Astrocyte (in vitro differentiated cells and primary cell): ENCODE data around the gene VKORC1. TPM values are rescaled to one million over a fixed set of nuclear protein-coding genes. Genes with fewer than 3 reads are reported as not detected.

Experiments
- DNase-seq: peaks from one replicate; pipeline ENCODE4 v3.0.0-alpha.2; 2010; ENCODE audit warnings: low read depth
- FAIRE-seq: peaks from 2 replicates; lab custom pipeline; 2011; peaks lifted over from hg19 to GRCh38; lab: Jason Lieb, UNC
- H2AFZ ChIP-seq: 2 replicates; pipeline ENCODE4 v1.6.0; 2012; ENCODE audit warnings: low read depth, low read length, inconsistent platforms
- H3K27ac ChIP-seq: 2 replicates; pipeline ENCODE4 v1.5.1; 2011; ENCODE audit warnings: low read depth, low read length, inconsistent platforms
- H3K27me3 ChIP-seq: 2 replicates; pipeline ENCODE4 v1.6.0; 2011; ENCODE audit warnings: low read length, inconsistent platforms; ENCODE audit not compliant: insufficient read depth
- H3K36me3 ChIP-seq: 2 replicates; pipeline ENCODE4 v1.5.1; 2011; ENCODE audit warnings: low read length, inconsistent platforms; ENCODE audit not compliant: insufficient read depth
- H3K4me1 ChIP-seq: 2 replicates; pipeline ENCODE4 v1.5.1; 2011; ENCODE audit warnings: low read length, inconsistent platforms; ENCODE audit not compliant: insufficient read depth
- H3K4me2 ChIP-seq: 2 replicates; pipeline ENCODE4 v1.6.0; 2012; ENCODE audit warnings: low read length, inconsistent platforms
- H3K4me3 ChIP-seq: 2 replicates; pipeline ENCODE4 v1.5.1; 2011; ENCODE audit warnings: low read depth, mild to moderate bottlenecking, low read length, inconsistent platforms; ENCODE audit not compliant: insufficient read depth
- H3K79me2 ChIP-seq: 2 replicates; pipeline ENCODE4 v1.6.0; 2012; ENCODE audit warnings: mild to moderate bottlenecking, low read length, inconsistent platforms; ENCODE audit not compliant: insufficient read depth
- H3K9ac ChIP-seq: 2 replicates; pipeline ENCODE4 v1.6.0; 2012; ENCODE audit warnings: mild to moderate bottlenecking, low read length, inconsistent platforms
- H3K9me3 ChIP-seq: 2 replicates; pipeline ENCODE4 v1.5.1; 2012; ENCODE audit warnings: low read depth, mild to moderate bottlenecking, low read length, inconsistent platforms; ENCODE audit not compliant: insufficient read depth
- H4K20me1 ChIP-seq: 2 replicates; pipeline ENCODE4 v1.6.0; 2012; ENCODE audit warnings: low read length, inconsistent platforms; ENCODE audit not compliant: insufficient read depth
- H3K27ac Mint-ChIP-seq: one replicate; pipeline ENCODE4 v1.8.0; 2021; ENCODE audit warnings: mild to moderate bottlenecking, mixed read lengths; ENCODE audit not compliant: unreplicated experiment
- H3K27me3 Mint-ChIP-seq: one replicate; pipeline ENCODE4 v1.8.0; 2021; ENCODE audit warnings: low read depth, mixed read lengths; ENCODE audit not compliant: unreplicated experiment
- H3K36me3 Mint-ChIP-seq: one replicate; pipeline ENCODE4 v1.8.0; 2021; ENCODE audit warnings: low read depth, mixed read lengths; ENCODE audit not compliant: unreplicated experiment
- H3K4me1 Mint-ChIP-seq: one replicate; pipeline ENCODE4 v1.8.0; 2021; ENCODE audit warnings: low read depth, mixed read lengths; ENCODE audit not compliant: unreplicated experiment
- H3K4me3 Mint-ChIP-seq: one replicate; pipeline ENCODE4 v1.8.0; 2021; ENCODE audit warnings: mild to moderate bottlenecking, moderate library complexity, mixed read lengths; ENCODE audit not compliant: unreplicated experiment
- H3K9me3 Mint-ChIP-seq: one replicate; pipeline ENCODE4 v1.8.0; 2021; ENCODE audit warnings: mild to moderate bottlenecking, mixed read lengths; ENCODE audit not compliant: unreplicated experiment
- CTCF ChIP-seq: IDR thresholded peaks from 2 replicates; pipeline ENCODE4 v1.5.1; 2011; ENCODE audit warnings: low read depth, mild to moderate bottlenecking, inconsistent platforms, low read length, moderate library complexity; ENCODE audit not compliant: insufficient read depth
- EZH2 ChIP-seq: IDR thresholded peaks from 2 replicates; pipeline ENCODE4 v1.6.1; 2012; ENCODE audit warnings: mild to moderate bottlenecking, low read length, inconsistent platforms; ENCODE audit not compliant: insufficient read depth
- total RNA-seq: library from RNA; stranded (reverse); gene quantifications from 2 replicates; pipeline ENCODE4 v1.2.1, GENCODE V29; 2021

Gene VKORC1
- total RNA-seq, 1 donor from 2014 or later: 133 TPM

GRCh38 chr16:31055613-31056012, 39.0 kb downstream of the VKORC1 start:
- H3K27ac ChIP-seq: no peak overlapping the region
- DNase-seq: no peak
- H3K27ac Mint-ChIP-seq: no peak overlapping the region

GRCh38 chr16:31052114-31052513, 42.5 kb downstream of the VKORC1 start:
- H3K4me2 ChIP-seq: peak overlapping the region; percentile 42
- H3K79me2 ChIP-seq: no peaks in the 10 kb centered on the region
- H3K36me3 ChIP-seq: no peaks in the 10 kb centered on the region
- Mint-ChIP-seq H3K4me1 (peaks cover 7% of the 10 kb centered on the region), H3K4me3 (no peak overlapping the region), H3K27me3 (no peaks in the 10 kb centered on the region), H3K27ac (peak overlapping the region; percentile 54), H3K9me3 (peaks cover 5% of the 10 kb centered on the region), H3K36me3 (peaks cover 4% of the 10 kb centered on the region)
- H3K27me3 ChIP-seq: no peaks in the 10 kb centered on the region
- H3K4me1 ChIP-seq: peaks cover 3% of the 10 kb centered on the region
- no peaks in the 10 kb centered on the region for H4K20me1 ChIP-seq
- peak overlapping the region; percentile 46 for H3K27ac ChIP-seq
- no peaks in the 10 kb centered on the region for H3K9me3 ChIP-seq
- H2AFZ ChIP-seq: no peak overlapping the region
- TF ChIP-seq CTCF (no peak), EZH2 (no peak)
- FAIRE-seq (peak; percentile 26), DNase-seq (peak; percentile 89)
- H3K4me3 ChIP-seq: no peak overlapping the region
- no peak overlapping the region for H3K9ac ChIP-seq

More at GRCh38 chr16:31055613-31056012, 39.0 kb downstream of the VKORC1 start:
- Histone ChIP-seq H3K9me3 (no peaks in the 10 kb centered on the region), H3K9ac (no peak overlapping the region), H3K4me3 (no peak overlapping the region), H3K79me2 (no peaks in the 10 kb centered on the region), H2AFZ (no peak overlapping the region), H4K20me1 (no peaks in the 10 kb centered on the region), H3K4me2 (no peak overlapping the region), H3K4me1 (peaks cover 3% of the 10 kb centered on the region), H3K36me3 (peaks cover 4% of the 10 kb centered on the region), H3K27me3 (no peaks in the 10 kb centered on the region)
- Mint-ChIP-seq H3K36me3 (peaks cover 10% of the 10 kb centered on the region), H3K27me3 (no peaks in the 10 kb centered on the region), H3K4me3 (no peak overlapping the region), H3K9me3 (peaks cover 5% of the 10 kb centered on the region), H3K4me1 (peaks cover 7% of the 10 kb centered on the region)
- no peak for FAIRE-seq
- no peak for TF ChIP-seq EZH2
- TF ChIP-seq CTCF: no peak

GRCh38 chr16:31050280-31051030, 44.1 kb downstream of the VKORC1 start:
- no peak overlapping the region for H3K27ac Mint-ChIP-seq
- no peak for FAIRE-seq

More at GRCh38 chr16:31050280-31051030, 44.1 kb downstream of the VKORC1 start:
- Histone ChIP-seq H4K20me1 (no peaks in the 10 kb centered on the region), H3K4me3 (no peak overlapping the region), H3K79me2 (no peaks in the 10 kb centered on the region), H3K4me2 (no peak overlapping the region), H3K27ac (no peak overlapping the region), H3K27me3 (no peaks in the 10 kb centered on the region), H2AFZ (no peak overlapping the region), H3K36me3 (no peaks in the 10 kb centered on the region), H3K9ac (no peak overlapping the region), H3K4me1 (peaks cover 3% of the 10 kb centered on the region), H3K9me3 (no peaks in the 10 kb centered on the region)
- peaks cover 5% of the 10 kb centered on the region for H3K9me3 Mint-ChIP-seq
- TF ChIP-seq EZH2 (no peak), CTCF (no peak)
- peaks cover 7% of the 10 kb centered on the region for H3K4me1 Mint-ChIP-seq
- no peaks in the 10 kb centered on the region for H3K27me3 Mint-ChIP-seq
- H3K36me3 Mint-ChIP-seq: no peaks in the 10 kb centered on the region
- DNase-seq: no peak
- peak overlapping the region; percentile 45 for H3K4me3 Mint-ChIP-seq
